HEK293T (cell line): Measurements from ENCODE around the gene LRIG1.

Source experiments
- CTCF ChIA-PET: fragments of 350-600 bp; formaldehyde crosslinking; extraction: SDS; loops from one replicate; lab custom pipeline; 2021; ENCODE audit warnings: antibody characterized with exemption, inconsistent platforms; lab: Yijun Ruan, JAX
- POLR2A ChIA-PET: fragments of 350-600 bp; formaldehyde crosslinking; extraction: SDS; loops from one replicate; lab custom pipeline; 2020; ENCODE audit warnings: antibody characterized with exemption, inconsistent platforms; lab: Yijun Ruan, JAX
- DNase-seq: peaks from one replicate; pipeline ENCODE4 v3.0.0; 2012; ENCODE audit warnings: mixed read lengths; ENCODE audit errors: extremely low spot score
- ARNT ChIP-seq: fragments of 450-650 bp; IDR thresholded peaks from 2 replicates; pipeline ENCODE4 v1.6.1; 2017; ENCODE audit warnings: mild to moderate bottlenecking
- BHLHE40 ChIP-seq: fragments of 450-650 bp; IDR thresholded peaks from 2 replicates; pipeline ENCODE4 v1.6.1; 2016; ENCODE audit warnings: mild to moderate bottlenecking, moderate library complexity, borderline replicate concordance
- CTBP1 ChIP-seq: fragments of 450-650 bp; IDR thresholded peaks from 2 replicates; pipeline ENCODE4 v1.6.1; 2016; ENCODE audit warnings: borderline replicate concordance
- ELF4 ChIP-seq: fragments of 450-650 bp; IDR thresholded peaks from 2 replicates; pipeline ENCODE4 v1.6.1; 2017; ENCODE audit warnings: antibody characterized with exemption
- FOXA1 ChIP-seq: fragments of 450-650 bp; IDR thresholded peaks from 2 replicates; pipeline ENCODE4 v1.6.1; 2016; ENCODE audit warnings: mild to moderate bottlenecking
- FOXK2 ChIP-seq: fragments of 450-650 bp; IDR thresholded peaks from 2 replicates; pipeline ENCODE4 v1.6.1; 2016; ENCODE audit warnings: mild to moderate bottlenecking
- FOXM1 ChIP-seq: fragments of 450-650 bp; IDR thresholded peaks from 2 replicates; pipeline ENCODE4 v1.6.1; 2017; ENCODE audit warnings: mild to moderate bottlenecking, borderline replicate concordance
- HDGF ChIP-seq: fragments of 450-650 bp; IDR thresholded peaks from 2 replicates; pipeline ENCODE4 v1.6.1; 2017; ENCODE audit warnings: antibody characterized with exemption, borderline replicate concordance
- L3MBTL2 ChIP-seq: fragments of 450-650 bp; conservative IDR thresholded peaks from 2 replicates; pipeline ENCODE4 v1.6.1; 2016; ENCODE audit warnings: mild to moderate bottlenecking
- LEF1 ChIP-seq: fragments of 450-650 bp; IDR thresholded peaks from 2 replicates; pipeline ENCODE4 v1.6.1; 2017; ENCODE audit warnings: mild to moderate bottlenecking, borderline replicate concordance
- NFRKB ChIP-seq: fragments of 450-650 bp; IDR thresholded peaks from 2 replicates; pipeline ENCODE4 v1.6.1; 2016; ENCODE audit warnings: mild to moderate bottlenecking, moderate library complexity
- SP1 ChIP-seq: fragments of 450-650 bp; IDR thresholded peaks from 2 replicates; pipeline ENCODE4 v1.6.1; 2017
- SUZ12 ChIP-seq: fragments of 450-650 bp; IDR thresholded peaks from 2 replicates; pipeline ENCODE4 v1.6.1; 2016; ENCODE audit warnings: mild to moderate bottlenecking
- TARDBP ChIP-seq: fragments of 450-650 bp; IDR thresholded peaks from 2 replicates; pipeline ENCODE4 v1.6.1; 2016
- ZNF384 ChIP-seq: fragments of 450-650 bp; IDR thresholded peaks from 2 replicates; pipeline ENCODE4 v1.6.1; 2016
- TF ChIP-seq, protein P1 (sequence below): fragments of 450-650 bp; IDR thresholded peaks from 2 replicates; pipeline ENCODE4 v1.6.1; 2016

LRIG1 gene

GRCh38 chr3:66450390-66451022 is 50.3 kb downstream of the LRIG1 start:
- DNase-seq: no peak
- ChIA-PET CTCF (no interaction called here), POLR2A (interaction anchor here (0.9 kb wide), 1 partner anchor 19 kb away, joined by 3 read pairs; no protein-coding TSS in a partner anchor)
- TF ChIP-seq ELF4 (no peak), L3MBTL2 (no peak), CTBP1 (no peak), FOXM1 (no peak), SUZ12 (no peak), FOXA1 (no peak), BHLHE40 (no peak), TARDBP (no peak), HDGF (no peak), FOXK2 (no peak), SP1 (no peak), ZNF384 (no peak), ARNT (no peak), LEF1 (no peak), NFRKB (no peak)
- TF ChIP-seq, protein P1, sequence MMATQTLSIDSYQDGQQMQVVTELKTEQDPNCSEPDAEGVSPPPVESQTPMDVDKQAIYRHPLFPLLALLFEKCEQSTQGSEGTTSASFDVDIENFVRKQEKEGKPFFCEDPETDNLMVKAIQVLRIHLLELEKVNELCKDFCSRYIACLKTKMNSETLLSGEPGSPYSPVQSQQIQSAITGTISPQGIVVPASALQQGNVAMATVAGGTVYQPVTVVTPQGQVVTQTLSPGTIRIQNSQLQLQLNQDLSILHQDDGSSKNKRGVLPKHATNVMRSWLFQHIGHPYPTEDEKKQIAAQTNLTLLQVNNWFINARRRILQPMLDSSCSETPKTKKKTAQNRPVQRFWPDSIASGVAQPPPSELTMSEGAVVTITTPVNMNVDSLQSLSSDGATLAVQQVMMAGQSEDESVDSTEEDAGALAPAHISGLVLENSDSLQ: no peak

DNA sequence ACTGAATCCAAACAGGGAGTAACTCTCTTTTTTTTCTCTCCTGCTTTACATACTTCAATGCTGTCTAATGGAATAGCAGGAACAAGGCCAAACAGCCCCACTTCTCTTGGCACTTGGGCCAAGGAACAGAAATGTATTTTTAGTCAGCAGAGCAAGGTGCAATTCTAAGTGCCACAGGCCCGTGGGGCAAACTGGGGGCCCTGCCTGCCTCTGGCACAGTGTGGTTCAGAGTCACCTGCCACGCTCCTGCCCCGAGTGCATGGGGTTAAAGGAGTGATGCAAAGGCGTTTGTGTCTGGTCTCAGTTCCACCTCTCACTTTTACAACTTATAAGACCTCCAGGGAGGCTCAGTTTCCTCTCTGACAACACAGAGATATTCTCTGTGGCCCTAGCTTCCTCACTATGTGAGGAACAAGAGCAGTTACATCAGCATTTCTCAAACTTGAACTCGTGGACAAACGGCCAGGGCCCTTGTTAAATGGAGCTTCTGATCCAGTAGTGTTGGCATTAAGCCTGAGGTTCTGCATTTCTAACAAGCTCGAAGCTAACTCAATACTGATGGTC is 51.3 kb downstream of the LRIG1 start:
- ChIA-PET CTCF (no interaction called here), POLR2A (no interaction called here)
- TF ChIP-seq L3MBTL2 (no peak), FOXM1 (no peak), ELF4 (no peak)
- no peak for DNase-seq

DNA sequence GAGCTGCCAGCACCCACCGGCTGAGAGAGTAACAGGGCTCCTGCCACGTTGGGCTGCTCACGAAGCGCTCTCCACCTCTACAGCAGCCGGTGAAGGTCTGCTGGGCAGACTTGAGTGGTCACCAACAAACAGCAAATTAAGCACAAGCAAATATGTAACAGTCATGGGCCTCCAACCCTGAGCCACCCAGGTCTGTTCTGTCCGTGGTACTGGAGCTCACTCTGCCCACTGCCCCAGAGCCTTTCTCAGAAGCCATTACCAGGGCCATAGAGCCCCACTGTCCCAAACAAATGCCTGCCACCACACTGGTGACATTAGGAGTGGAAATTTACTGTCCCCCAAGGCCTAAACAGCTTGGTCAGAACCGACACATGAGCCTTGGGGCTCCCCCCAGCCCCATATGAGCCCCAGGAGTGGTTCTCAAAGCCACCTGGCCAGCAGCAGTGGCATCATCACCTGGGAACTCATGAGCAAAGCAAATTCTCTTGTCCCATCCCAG is 56.6 kb downstream of the LRIG1 start:
- POLR2A ChIA-PET: no interaction called here
- no peak for TF ChIP-seq FOXK2
- no peak for TF ChIP-seq L3MBTL2
- TF ChIP-seq ZNF384: no peak
- no peak for TF ChIP-seq SUZ12
- TF ChIP-seq ARNT: no peak
- no peak for TF ChIP-seq CTBP1
- no peak for TF ChIP-seq FOXA1
- CTCF ChIA-PET: no interaction called here
- no peak for DNase-seq

- ChIA-PET CTCF (interaction anchor here (1.2 kb wide), 1 partner anchor 20 kb away, joined by 3 read pairs; no protein-coding TSS in a partner anchor), POLR2A (no interaction called here)
- DNase-seq: no peak
- TF ChIP-seq, protein P1: no peak
- TF ChIP-seq CTBP1: no peak
These were observed 57.6 kb downstream of the LRIG1 start for GRCh38 chr3:66443118-66443803.

- CTCF ChIA-PET: interaction anchor here (1.2 kb wide), 1 partner anchor 21 kb away, joined by 3 read pairs; no protein-coding TSS in a partner anchor
- TF ChIP-seq NFRKB (no peak), FOXM1 (no peak)
- no peak for DNase-seq
- POLR2A ChIA-PET: no interaction called here
These were observed 58.3 kb downstream of the LRIG1 start for GRCh38 chr3:66442254-66443117.

DNA sequence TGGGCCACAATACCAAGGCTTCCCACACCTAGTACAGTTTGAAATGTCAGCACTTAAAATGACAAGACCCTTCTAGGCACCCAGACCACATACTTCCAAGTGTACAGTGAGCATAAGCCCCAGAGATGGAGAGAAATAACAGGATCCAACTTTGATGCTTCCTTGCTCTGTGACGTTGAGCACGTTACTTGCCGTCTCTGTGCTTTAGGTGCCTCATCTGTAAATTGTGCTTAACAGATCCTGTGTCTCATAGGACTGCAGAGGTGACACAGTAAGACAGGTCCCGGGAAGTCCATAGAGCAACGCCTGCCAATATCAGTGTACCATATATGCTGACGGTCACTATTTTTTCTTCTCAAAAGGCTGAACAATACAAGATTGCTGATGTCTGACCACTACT is 59.1 kb downstream of the LRIG1 start:
- ChIA-PET POLR2A (no interaction called here), CTCF (interaction anchor here (1.2 kb wide), 1 partner anchor 22 kb away, joined by 3 read pairs; no protein-coding TSS in a partner anchor)
- DNase-seq: no peak
- TF ChIP-seq L3MBTL2: no peak
- TF ChIP-seq FOXA1: no peak
- TF ChIP-seq FOXM1: no peak
- TF ChIP-seq, protein P1: no peak
- no peak for TF ChIP-seq TARDBP
- TF ChIP-seq SP1: no peak
- no peak for TF ChIP-seq ZNF384
- TF ChIP-seq NFRKB: no peak
- no peak for TF ChIP-seq CTBP1
- no peak for TF ChIP-seq HDGF
- TF ChIP-seq ELF4: no peak
- TF ChIP-seq ARNT: no peak
- TF ChIP-seq LEF1: no peak
- no peak for TF ChIP-seq FOXK2
- TF ChIP-seq BHLHE40: no peak
